Testis (tissue), 3 donors: ENCODE results near the gene CYTIP. TPM values are rescaled to one million over a fixed set of nuclear protein-coding genes. Genes with fewer than 3 reads are reported as not detected.

Source experiments
- DNase-seq: peaks from one replicate; pipeline ENCODE4 v3.0.0-alpha.2; 2019
- H3K27ac ChIP-seq, 2 donors: fragments of 200-600 bp; sonication (generic); one replicate each; pipeline ENCODE4 v1.5.1; 2019
- H3K27me3 ChIP-seq: fragments of 200-600 bp; sonication (generic); one replicate; pipeline ENCODE4 v1.5.1; 2019
- H3K36me3 ChIP-seq: fragments of 200-600 bp; sonication (generic); one replicate; pipeline ENCODE4 v1.5.1; 2017; ENCODE audit warnings: low read depth; ENCODE audit errors: missing control alignments
- H3K4me1 ChIP-seq: fragments of 200-600 bp; sonication (generic); one replicate; pipeline ENCODE4 v1.5.1; 2019
- H3K4me3 ChIP-seq, 2 donors: fragments of 200-600 bp; sonication (generic); one replicate each; pipeline ENCODE4 v1.5.1; 2017 to 2019
- H3K9me3 ChIP-seq: fragments of 200-600 bp; sonication (generic); one replicate; pipeline ENCODE4 v1.5.1; 2017
- CTCF ChIP-seq, 3 experiments: fragments of 450-650 bp in 2 of 3; fragments of 200-600 bp in 1 of 3; sonication (generic) in 1 of 3; IDR thresholded peaks; one replicate each; pipeline ENCODE4 v1.5.1; 2016 to 2019; ENCODE audit warnings: antibody characterized with exemption in 3 of 3, mild to moderate bottlenecking in 2 of 3, moderate library complexity in 1 of 3
- POLR2A ChIP-seq: fragments of 450-650 bp; IDR thresholded peaks from one replicate; pipeline ENCODE4 v1.6.1; 2017; ENCODE audit warnings: antibody characterized with exemption, mild to moderate bottlenecking, moderate library complexity
- WGBS, 2 donors: methylation state at CpG; one replicate each; pipeline ENCODE4 v1.1.5; 2018; 5-methylcytosine and 5-hydroxymethylcytosine counted together
- intact Hi-C: fragments of 100-400 bp; cut with DNase I; formaldehyde crosslinking; loops from one replicate; pipeline ENCODE4 v1.15.1; 2023; ENCODE audit warnings: low total_unique reads
- polyA plus RNA-seq: library from polyadenylated mRNA; stranded (reverse); fragments of 350-450 nt; fragmentation: Illumina TruSeq; extraction: RNeasy Lipid Tissue Mini Kit (QIAGEN cat#74804); gene quantifications from one replicate; pipeline ENCODE4 v1.2.3, GENCODE V29; 2014; ENCODE audit warnings: low read depth, low replicate concordance; ENCODE audit not compliant: insufficient read depth
- total RNA-seq, 2 donors: library from RNA; depleted of rRNA; stranded (reverse); fragments of >200 nt; gene quantifications; one replicate each; pipeline ENCODE4 v1.2.3, GENCODE V29; 2016

CYTIP gene
- total and polyA plus RNA-seq, 3 donors from 2014 or later: 3.9 to 9.1 (median 8.5) TPM

- H3K27me3 ChIP-seq: no peaks in the 10 kb centered on the region
- H3K9me3 ChIP-seq: no peaks in the 10 kb centered on the region
- TF ChIP-seq CTCF (IDR thresholded peaks at IDR 0.05) (no peak), POLR2A (no peak)
- H3K36me3 ChIP-seq: no peaks in the 10 kb centered on the region
- no peak overlapping the region for H3K27ac ChIP-seq
- H3K4me3 ChIP-seq: no peak overlapping the region
- intact Hi-C loops: no loop called here
- DNase-seq: no peak
- WGBS, 2 donors: 86 to 90% methylated on average over 6 to 7 of the region's 7 CpGs
- H3K4me1 ChIP-seq: no peaks in the 10 kb centered on the region
Measured at GRCh38 chr2:157479081-157480027, 35.5 kb upstream of the CYTIP start.

GRCh38 chr2:157477919-157478318 is 34.0 kb upstream of the CYTIP start:
- no peak for DNase-seq
- Histone ChIP-seq H3K4me3 (no peak overlapping the region), H3K27ac (no peak overlapping the region), H3K4me1 (no peaks in the 10 kb centered on the region), H3K27me3 (no peaks in the 10 kb centered on the region), H3K9me3 (no peaks in the 10 kb centered on the region), H3K36me3 (no peaks in the 10 kb centered on the region)
- TF ChIP-seq CTCF (IDR thresholded peaks at IDR 0.05): no peak
- no peak for TF ChIP-seq POLR2A
- intact Hi-C loops: no loop called here

- Histone ChIP-seq H3K27ac (no peak overlapping the region), H3K27me3 (no peaks in the 10 kb centered on the region), H3K9me3 (no peaks in the 10 kb centered on the region), H3K4me3 (no peak overlapping the region), H3K36me3 (no peaks in the 10 kb centered on the region), H3K4me1 (no peaks in the 10 kb centered on the region)
- intact Hi-C loops: no loop called here
- DNase-seq: no peak
- TF ChIP-seq CTCF (IDR thresholded peaks at IDR 0.05) (no peak), POLR2A (no peak)
Measured at GRCh38 chr2:157476953-157477709, 33.2 kb upstream of the CYTIP start.

GRCh38 chr2:157475722-157476390 is 32.0 kb upstream of the CYTIP start:
- Histone ChIP-seq H3K27me3 (no peaks in the 10 kb centered on the region), H3K27ac (no peak overlapping the region), H3K9me3 (no peaks in the 10 kb centered on the region), H3K4me1 (no peaks in the 10 kb centered on the region), H3K4me3 (no peak overlapping the region), H3K36me3 (no peaks in the 10 kb centered on the region)
- intact Hi-C loops: no loop called here
- WGBS, 2 donors: 67 to 73% methylated on average over 12 of the region's 12 CpGs
- TF ChIP-seq CTCF (IDR thresholded peaks at IDR 0.05) (no peak), POLR2A (no peak)
- no peak for DNase-seq
